NCI-H146 treated with DMSO at 0.1 percent for 48 hours (cell line): ENCODE measurements around the gene OTOGL.

Source experiments
- DNase-seq: peaks from one replicate; lab custom pipeline; 2025; ENCODE audit not compliant: unreplicated experiment; lab: John Stamatoyannopoulos, UW

Gene OTOGL

GRCh38 chr12:80356097-80356496 is 256.8 kb downstream of the OTOGL start:
- no peak for DNase-seq

- no peak for DNase-seq
Observed at GRCh38 chr12:80359703-80360102, 260.4 kb downstream of the OTOGL start.

GRCh38 chr12:80364056-80364455 is 264.7 kb downstream of the OTOGL start:
- DNase-seq: no peak

GRCh38 chr12:80373666-80374065 is 274.3 kb downstream of the OTOGL start:
- DNase-seq: no peak

GRCh38 chr12:80374615-80375014 is 275.3 kb downstream of the OTOGL start:
- no peak for DNase-seq

GRCh38 chr12:80377140-80377794 is 277.9 kb downstream of the OTOGL start:
- DNase-seq: no peak

- DNase-seq: no peak
Observed at GRCh38 chr12:80381121-80381520, 281.8 kb downstream of the OTOGL start.

- no peak for DNase-seq
Observed at GRCh38 chr12:80382254-80382653, 282.9 kb downstream of the OTOGL start.

GRCh38 chr12:80400571-80400991 is 301.2 kb downstream of the OTOGL start:
- no peak for DNase-seq

- no peak for DNase-seq
Observed at GRCh38 chr12:80401191-80401590, 301.9 kb downstream of the OTOGL start.

GRCh38 chr12:80404629-80405028 is 305.3 kb downstream of the OTOGL start:
- DNase-seq: no peak

GRCh38 chr12:80406253-80406652 is 306.9 kb downstream of the OTOGL start:
- no peak for DNase-seq

- DNase-seq: no peak
Observed at GRCh38 chr12:80411787-80412186, 312.4 kb downstream of the OTOGL start.

GRCh38 chr12:80412343-80412953 is 313.1 kb downstream of the OTOGL start:
- DNase-seq: peak; percentile 79

GRCh38 chr12:80413462-80413861 is 314.1 kb downstream of the OTOGL start:
- no peak for DNase-seq

- DNase-seq: no peak
Observed at GRCh38 chr12:80415466-80415865, 316.1 kb downstream of the OTOGL start.

GRCh38 chr12:80419644-80420043 is 320.3 kb downstream of the OTOGL start:
- no peak for DNase-seq

GRCh38 chr12:80420075-80420474 is 320.7 kb downstream of the OTOGL start:
- no peak for DNase-seq

GRCh38 chr12:80422550-80422949 is 323.2 kb downstream of the OTOGL start:
- no peak for DNase-seq
